Measurements from ENCODE around the gene ZNF655.
"Not testable (repeated sequence)": the region's sequence is repeated elsewhere in the genome, so short reads cannot be mapped to it uniquely, and the experiment has no call there.

ZNF655 gene

GRCh38 chr7:99579956-99580777, 21.7 kb downstream of the ZNF655 start:
- ATAC-seq = peak; percentile 81
- TF ChIP-seq GLIS3 (CRISPR knock-in tag; IDR thresholded peaks at IDR 0.05) (no peak), ZNF70 (CRISPR knock-in tag; IDR thresholded peaks at IDR 0.05) (0 out of 2 replicates have a peak, but pooled peaks have one; percentile 19), SNAI2 (CRISPR knock-in tag; IDR thresholded peaks at IDR 0.05) (0 out of 2 replicates have a peak, but pooled peaks have one; percentile 55)

- ATAC-seq = not testable (repeated sequence)
Measured at GRCh38 chr7:99580778-99581332, 22.4 kb downstream of the ZNF655 start.

GRCh38 chr7:99588868-99589267, 30.4 kb downstream of the ZNF655 start:
- no peak for TF ChIP-seq ZC3H10 (CRISPR knock-in tag; IDR thresholded peaks at IDR 0.05)
- TF ChIP-seq TSHZ2 (CRISPR knock-in tag; IDR thresholded peaks at IDR 0.05) = no peak
- TF ChIP-seq SNAI2 (CRISPR knock-in tag; IDR thresholded peaks at IDR 0.05) = no peak
- TF ChIP-seq PATZ1 (CRISPR knock-in tag; IDR thresholded peaks at IDR 0.05; ENCODE audit: borderline replicate concordance) = no peak
- TF ChIP-seq ZNF565 (CRISPR knock-in tag; conservative IDR thresholded peaks at IDR 0.05; ENCODE audit: low read depth) = no peak
- no peak for TF ChIP-seq ZFP30 (CRISPR knock-in tag; IDR thresholded peaks at IDR 0.05)
- TF ChIP-seq GLIS3 (CRISPR knock-in tag; IDR thresholded peaks at IDR 0.05) = no peak
- TF ChIP-seq ZNF8 (CRISPR knock-in tag; IDR thresholded peaks at IDR 0.05) = no peak
- ATAC-seq = no peak

GRCh38 chr7:99594948-99595745, 36.7 kb downstream of the ZNF655 start:
- TF ChIP-seq OSR1 (CRISPR knock-in tag; IDR thresholded peaks at IDR 0.05) = no peak

GRCh38 chr7:99596408-99596955, 38.0 kb downstream of the ZNF655 start:
- ATAC-seq = no peak
- TF ChIP-seq PATZ1 (CRISPR knock-in tag; IDR thresholded peaks at IDR 0.05; ENCODE audit: borderline replicate concordance) (no peak), CREB5 (CRISPR knock-in tag; IDR thresholded peaks at IDR 0.05; ENCODE audit: low read depth) (no peak), GLIS3 (CRISPR knock-in tag; IDR thresholded peaks at IDR 0.05) (no peak), RARB (CRISPR knock-in tag; IDR thresholded peaks at IDR 0.05) (no peak), ZFP3 (CRISPR knock-in tag; IDR thresholded peaks at IDR 0.05) (no peak), ISL1 (CRISPR knock-in tag; IDR thresholded peaks at IDR 0.05) (no peak)

More at GRCh38 chr7:99594948-99595745, 36.7 kb downstream of the ZNF655 start:
- ATAC-seq = no peak

Data from SK-N-SH treated with all-trans-retinoic acid at 6 μM for 48 hours (cell line).